Right lobe of liver (tissue), 6 donors: ENCODE measurements around the gene CGB3. TPM values are rescaled to one million over a fixed set of nuclear protein-coding genes. Genes with fewer than 3 reads are reported as not detected.
"Not testable (repeated sequence)": the region's sequence is repeated elsewhere in the genome, so short reads cannot be mapped to it uniquely, and the experiment has no call there.

Source experiments
- ATAC-seq, 4 donors: fragments of 200-7000 bp; cut with Tn5 transposase; one replicate each; pipeline ENCODE4 v1.9.1; 2020; ENCODE audit warnings: mild to moderate bottlenecking in 4 of 4, moderate library complexity in 4 of 4
- DNase-seq, 3 donors: peaks; one replicate each; pipeline ENCODE4 v3.0.0-alpha.2; 2020
- H3K27ac ChIP-seq, 3 donors: fragments of 200-600 bp; one replicate each; pipeline ENCODE4 v1.8.0; 2022
- H3K27me3 ChIP-seq, 2 donors: fragments of 200-600 bp; one replicate each; pipeline ENCODE4 v1.8.0; 2022
- H3K36me3 ChIP-seq, 4 donors: fragments of 200-600 bp; sonication (generic) in 1 of 4; one replicate each; pipeline versions ENCODE4 v1.5.1 to v1.8.0; 2017 to 2022; ENCODE audit warnings: control low read depth in 1 of 4
- H3K4me1 ChIP-seq, 4 donors: fragments of 200-600 bp; sonication (generic) in 1 of 4; one replicate each; pipeline versions ENCODE4 v1.5.1 to v1.8.0; 2017 to 2022; ENCODE audit warnings: control low read depth in 1 of 4
- H3K4me3 ChIP-seq, 3 donors: fragments of 200-600 bp; one replicate each; pipeline ENCODE4 v1.8.0; 2022
- H3K9me3 ChIP-seq, 4 donors: fragments of 200-600 bp; sonication (generic) in 1 of 4; one replicate each; pipeline versions ENCODE4 v1.5.1 to v1.8.0; 2017 to 2022; ENCODE audit warnings: control low read depth in 1 of 4
- CTCF ChIP-seq, 4 donors: fragments of 200-600 bp in 3 of 4; fragments of 450-650 bp in 1 of 4; IDR thresholded peaks; one replicate each; pipeline versions ENCODE4 v1.5.1 to v1.8.0; 2016 to 2022; ENCODE audit warnings: antibody characterized with exemption in 4 of 4, mild to moderate bottlenecking in 2 of 4
- POLR2A ChIP-seq: fragments of 450-650 bp; IDR thresholded peaks from one replicate; pipeline ENCODE4 v1.6.1; 2017; ENCODE audit warnings: antibody characterized with exemption, mild to moderate bottlenecking
- WGBS: methylation state at CpG from one replicate; pipeline ENCODE4 v1.1.6; 2018; ENCODE audit warnings: low coverage, low lambda C conversion rate; ENCODE audit not compliant: insufficient coverage; ENCODE audit errors: missing lambda C conversion rate; 5-methylcytosine and 5-hydroxymethylcytosine counted together
- intact Hi-C, 2 donors: fragments of 100-400 bp; cut with DNase I; formaldehyde crosslinking; loops; one replicate each; pipeline versions ENCODE4 v1.11.2 to v1.14.1; 2022
- long read RNA-seq: library from polyadenylated mRNA; unstranded; transcript quantifications from one replicate; pipeline ENCODE4 v2.0.0, GENCODE V29; 2019
- total RNA-seq, 6 experiments: library from RNA; depleted of rRNA in 2 of 6; stranded (reverse); fragments of >200 nt in 2 of 6; fragmentation: NEBNext Ultra II Directional in 3 of 6; extraction: Animal tissue kit (Norgen Biotek cat#: 25700) in 3 of 6; gene quantifications; one replicate each; pipeline versions ENCODE4 v1.1.0 to v1.2.4, GENCODE V29; 2016 to 2023
- donor health status: DM: no; HTN: yes; CAD: no.
- donor health status: DM: no; HTN: no; CAD: no.
- donor health status: DM: no; HTN: no; CAD: no.
- donor health status: DM: no; HTN: yes; CAD: no.
- donor health status: DM: no; HTN: yes; CAD: no.

The CGB3 gene
- not detected for total RNA-seq
- long read RNA-seq = 0 reads

- H3K9me3 ChIP-seq, intact Hi-C loops, H3K27me3 ChIP-seq, DNase-seq, ATAC-seq, H3K4me1 ChIP-seq, H3K36me3 ChIP-seq, H3K4me3 ChIP-seq, H3K27ac ChIP-seq: not testable (repeated sequence)
- WGBS = no CpG with 5 or more reads among the region's 15 CpGs
Observed at GRCh38 chr19:49024233-49024632, at the start of gene CGB3. Gene CGB3, minus strand, starts transcription at chr19:49024333. Its CDS starts 362 bp downstream, at chr19:49023971.

GRCh38 chr19:49071860-49072547 is 47.9 kb upstream of the CGB3 start:
- Histone ChIP-seq H3K4me3 (no peak overlapping the region), H3K4me1 (peaks cover 0 to 3% (median 0%) of the 10 kb centered on the region in 4 donors), H3K27ac (no peak overlapping the region), H3K9me3 (no peaks in the 10 kb centered on the region), H3K27me3 (peaks cover 0 to 9% of the 10 kb centered on the region in 2 donors), H3K36me3 (no peaks in the 10 kb centered on the region)
- 5% methylated on average over 23 of the region's 93 CpGs for WGBS
- DNase-seq = no peak
- no peak for ATAC-seq
- intact Hi-C loops = no loop called here
- no peak for TF ChIP-seq CTCF (IDR thresholded peaks at IDR 0.05)
- no peak for TF ChIP-seq POLR2A

GRCh38 chr19:49070416-49070815 is 46.3 kb upstream of the CGB3 start:
- DNase-seq = no peak
- no peak for TF ChIP-seq POLR2A
- TF ChIP-seq CTCF (IDR thresholded peaks at IDR 0.05) = no peak
- no peaks in the 10 kb centered on the region for H3K36me3 ChIP-seq
- H3K4me1 ChIP-seq = peaks cover 0 to 3% (median 0%) of the 10 kb centered on the region in 4 donors
- WGBS = 86% methylated on average over 11 of the region's 21 CpGs
- no peaks in the 10 kb centered on the region for H3K9me3 ChIP-seq
- intact Hi-C loops = no loop called here
- H3K27ac ChIP-seq = no peak overlapping the region
- no peak for ATAC-seq
- H3K27me3 ChIP-seq = peaks cover 0 to 9% of the 10 kb centered on the region in 2 donors
- H3K4me3 ChIP-seq = no peak overlapping the region

GRCh38 chr19:49069026-49069425 is 44.9 kb upstream of the CGB3 start:
- H3K4me3 ChIP-seq = no peak overlapping the region
- H3K27me3 ChIP-seq = peaks cover 0 to 9% of the 10 kb centered on the region in 2 donors
- intact Hi-C loops = no loop called here
- no peaks in the 10 kb centered on the region for H3K9me3 ChIP-seq
- 88% methylated on average over 3 of the region's 9 CpGs for WGBS
- H3K4me1 ChIP-seq = no peaks in the 10 kb centered on the region
- H3K36me3 ChIP-seq = no peaks in the 10 kb centered on the region
- TF ChIP-seq CTCF (IDR thresholded peaks at IDR 0.05) (no peak), POLR2A (no peak)
- H3K27ac ChIP-seq = no peak overlapping the region
- no peak for DNase-seq
- ATAC-seq = no peak

- no peaks in the 10 kb centered on the region for H3K36me3 ChIP-seq
- H3K9me3 ChIP-seq = no peaks in the 10 kb centered on the region
- H3K4me1 ChIP-seq = no peaks in the 10 kb centered on the region
- DNase-seq (no peak), ATAC-seq (no peak)
- 40% methylated on average over 1 of the region's 3 CpGs for WGBS
- no peak for TF ChIP-seq POLR2A
- no peak for TF ChIP-seq CTCF (IDR thresholded peaks at IDR 0.05)
- intact Hi-C loops = no loop called here
- no peak overlapping the region for H3K4me3 ChIP-seq
- peaks cover 0 to 9% of the 10 kb centered on the region in 2 donors for H3K27me3 ChIP-seq
- H3K27ac ChIP-seq = no peak overlapping the region
Observed at GRCh38 chr19:49067554-49067953, 43.4 kb upstream of the CGB3 start.
